DND-41 (cell line): Measurements from ENCODE around the gene HMCN1.

Source experiments
- ATAC-seq: fragments of 200-7000 bp; cut with Tn5 transposase; 3 replicates; pipeline ENCODE4 v1.9.1; 2021; ENCODE audit warnings: low read depth; ENCODE audit not compliant: insufficient read depth
- DNase-seq: peaks from one replicate; pipeline ENCODE4 v3.0.0-alpha.2; 2020
- H2AFZ ChIP-seq: 2 replicates; pipeline ENCODE4 v1.6.0; 2012; ENCODE audit warnings: low read depth, low read length
- H3K27ac ChIP-seq: 2 replicates; pipeline ENCODE4 v1.5.1; 2012; ENCODE audit warnings: low read length, inconsistent platforms
- H3K27me3 ChIP-seq: fragments of 200-600 bp; sonication (generic); 2 replicates; pipeline ENCODE4 v1.6.0; 2012; ENCODE audit warnings: low read length, mild to moderate bottlenecking, inconsistent platforms; ENCODE audit not compliant: insufficient read depth, poor library complexity
- H3K36me3 ChIP-seq: 2 replicates; pipeline ENCODE4 v1.5.1; 2012; ENCODE audit warnings: low read length, inconsistent platforms; ENCODE audit not compliant: insufficient read depth
- H3K4me1 ChIP-seq: 2 replicates; pipeline ENCODE4 v1.5.1; 2012; ENCODE audit warnings: mild to moderate bottlenecking, low read length; ENCODE audit not compliant: insufficient read depth
- H3K4me2 ChIP-seq: 2 replicates; pipeline ENCODE4 v1.6.0; 2012; ENCODE audit warnings: mild to moderate bottlenecking, moderate library complexity, low read length, inconsistent platforms; ENCODE audit not compliant: insufficient read depth
- H3K4me3 ChIP-seq, 2 experiments: fragments of 200-600 bp in 1 of 2; shearing (Covaris generic) in 1 of 2; 2 replicates each; pipeline ENCODE4 v1.5.1; 2012 to 2016; ENCODE audit warnings: inconsistent platforms in 2 of 2, low read length in 2 of 2, mild to moderate bottlenecking in 2 of 2, low read depth in 1 of 2, moderate library complexity in 1 of 2
- H3K79me2 ChIP-seq: 2 replicates; pipeline ENCODE4 v1.6.0; 2012; ENCODE audit warnings: low read length, inconsistent platforms; ENCODE audit not compliant: insufficient read depth
- H3K9ac ChIP-seq: 2 replicates; pipeline ENCODE4 v1.6.0; 2012; ENCODE audit warnings: low read depth, mild to moderate bottlenecking, inconsistent platforms, low read length, moderate library complexity
- H3K9me3 ChIP-seq: 2 replicates; pipeline ENCODE4 v1.5.1; 2012; ENCODE audit warnings: low read length, moderate library complexity, mild to moderate bottlenecking, inconsistent platforms; ENCODE audit not compliant: insufficient read depth, severe bottlenecking
- H4K20me1 ChIP-seq: 2 replicates; pipeline ENCODE4 v1.6.0; 2012; ENCODE audit warnings: low read length; ENCODE audit not compliant: insufficient read depth
- CTCF ChIP-seq: IDR thresholded peaks from 2 replicates; pipeline ENCODE4 v1.5.1; 2012; ENCODE audit warnings: borderline replicate concordance, low read length, moderate library complexity, mild to moderate bottlenecking; ENCODE audit not compliant: poor library complexity, severe bottlenecking; ENCODE audit errors: extremely low read depth
- EZH2 ChIP-seq: IDR thresholded peaks from 3 replicates; pipeline ENCODE4 v1.6.1; 2012; ENCODE audit warnings: borderline replicate concordance, low read depth, mild to moderate bottlenecking, moderate library complexity, low read length, inconsistent platforms; ENCODE audit not compliant: severe bottlenecking

The HMCN1 gene

GRCh38 chr1:185835191-185835590 is 101.0 kb downstream of the HMCN1 start:
- TF ChIP-seq CTCF (no peak), EZH2 (no peak)
- no peak for ATAC-seq
- H3K4me1 ChIP-seq = no peaks in the 10 kb centered on the region
- H3K27ac ChIP-seq = no peak overlapping the region
- no peaks in the 10 kb centered on the region for H4K20me1 ChIP-seq
- H3K9me3 ChIP-seq = no peaks in the 10 kb centered on the region
- no peak for DNase-seq
- H3K4me3 ChIP-seq = no peak overlapping the region
- H3K36me3 ChIP-seq = no peaks in the 10 kb centered on the region
- no peaks in the 10 kb centered on the region for H3K27me3 ChIP-seq
- no peak overlapping the region for H3K9ac ChIP-seq
- H2AFZ ChIP-seq = no peak overlapping the region
- H3K79me2 ChIP-seq = no peaks in the 10 kb centered on the region
- no peak overlapping the region for H3K4me2 ChIP-seq

DNA sequence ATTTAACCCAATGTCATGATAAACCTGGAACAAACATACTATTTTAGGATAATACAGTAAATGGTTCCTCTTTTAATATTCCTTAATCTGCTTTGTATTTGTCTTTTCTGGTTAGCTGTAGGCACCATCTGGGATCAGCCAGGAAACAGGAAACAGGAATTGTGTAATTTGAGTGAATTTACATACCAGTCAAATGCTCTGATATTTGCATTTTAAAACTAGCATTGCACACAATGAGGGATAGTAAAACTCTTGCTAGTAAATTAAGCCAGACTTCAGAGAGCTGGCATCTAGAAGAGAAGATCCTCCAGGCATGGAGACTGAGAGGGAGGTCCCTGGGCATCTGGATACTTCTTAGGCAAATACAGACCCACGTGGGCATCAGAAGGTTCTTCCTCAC is 103.5 kb downstream of the HMCN1 start:
- Histone ChIP-seq H3K27ac (no peak overlapping the region), H4K20me1 (no peaks in the 10 kb centered on the region), H3K9me3 (no peaks in the 10 kb centered on the region), H3K4me2 (no peak overlapping the region), H3K79me2 (no peaks in the 10 kb centered on the region), H3K4me3 (no peak overlapping the region), H3K9ac (no peak overlapping the region), H2AFZ (no peak overlapping the region), H3K4me1 (no peaks in the 10 kb centered on the region), H3K27me3 (no peaks in the 10 kb centered on the region), H3K36me3 (no peaks in the 10 kb centered on the region)
- TF ChIP-seq CTCF (no peak), EZH2 (no peak)
- DNase-seq (no peak), ATAC-seq (no peak)

DNA sequence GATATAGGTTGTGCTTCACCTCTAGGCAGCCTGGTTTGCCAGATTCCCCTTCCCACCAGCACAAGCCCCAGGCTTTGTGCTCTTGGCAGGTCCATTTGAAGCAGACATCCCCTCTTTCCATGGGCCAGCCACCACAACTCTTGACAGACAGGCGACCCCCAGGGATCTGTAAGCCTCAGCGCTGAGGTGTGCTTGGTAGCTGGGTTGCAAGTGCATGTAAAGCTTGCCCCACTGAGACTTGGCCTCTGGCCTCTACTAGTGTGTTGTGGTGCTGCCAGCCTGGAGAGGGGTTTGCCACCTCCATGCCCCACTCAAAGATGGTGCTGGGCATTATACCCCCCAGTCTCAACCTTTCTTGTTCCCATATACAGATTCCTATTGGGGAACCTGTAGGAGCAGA is 103.9 kb downstream of the HMCN1 start:
- Histone ChIP-seq H3K27me3 (no peaks in the 10 kb centered on the region), H3K9ac (no peak overlapping the region), H3K36me3 (no peaks in the 10 kb centered on the region), H3K27ac (no peak overlapping the region), H3K4me2 (no peak overlapping the region), H3K4me3 (no peak overlapping the region), H3K4me1 (no peaks in the 10 kb centered on the region), H3K9me3 (no peaks in the 10 kb centered on the region), H3K79me2 (no peaks in the 10 kb centered on the region), H4K20me1 (no peaks in the 10 kb centered on the region), H2AFZ (no peak overlapping the region)
- TF ChIP-seq EZH2 (no peak), CTCF (no peak)
- ATAC-seq (no peak), DNase-seq (no peak)

DNA sequence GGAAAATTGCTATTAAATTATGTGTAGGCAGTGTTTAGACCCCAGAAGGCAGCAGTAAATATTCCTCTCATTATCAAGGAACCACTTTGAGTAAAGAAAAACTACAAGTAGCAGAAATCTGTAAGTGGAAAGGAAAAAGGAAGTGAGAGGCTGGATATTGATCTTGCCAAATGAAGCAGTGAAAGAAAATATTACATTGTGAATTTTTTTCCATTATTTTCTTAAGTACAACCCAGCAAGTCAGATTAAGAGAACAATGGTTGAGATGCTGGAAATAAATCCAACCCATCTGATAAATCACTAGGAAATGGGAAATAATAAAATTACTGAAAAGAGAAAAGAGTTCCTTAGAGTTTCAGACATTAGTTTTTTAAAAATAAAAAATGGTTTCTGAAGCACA is 106.7 kb downstream of the HMCN1 start:
- Histone ChIP-seq H4K20me1 (no peaks in the 10 kb centered on the region), H3K79me2 (no peaks in the 10 kb centered on the region), H3K4me3 (no peak overlapping the region), H3K4me1 (no peaks in the 10 kb centered on the region), H3K36me3 (no peaks in the 10 kb centered on the region), H3K4me2 (no peak overlapping the region), H3K9me3 (no peaks in the 10 kb centered on the region), H3K9ac (no peak overlapping the region), H3K27ac (no peak overlapping the region), H2AFZ (no peak overlapping the region), H3K27me3 (no peaks in the 10 kb centered on the region)
- no peak for DNase-seq
- ATAC-seq = no peak
- TF ChIP-seq CTCF (no peak), EZH2 (no peak)
